DND-41 (cell line): Measurements from ENCODE around the gene PIK3AP1.

ENCODE experiments used
- CTCF ChIP-seq: IDR thresholded peaks from 2 replicates; pipeline ENCODE4 v1.5.1; 2012; ENCODE audit warnings: borderline replicate concordance, low read length, moderate library complexity, mild to moderate bottlenecking; ENCODE audit not compliant: poor library complexity, severe bottlenecking; ENCODE audit errors: extremely low read depth
- EZH2 ChIP-seq: IDR thresholded peaks from 3 replicates; pipeline ENCODE4 v1.6.1; 2012; ENCODE audit warnings: borderline replicate concordance, low read depth, mild to moderate bottlenecking, moderate library complexity, low read length, inconsistent platforms; ENCODE audit not compliant: severe bottlenecking

DNA sequence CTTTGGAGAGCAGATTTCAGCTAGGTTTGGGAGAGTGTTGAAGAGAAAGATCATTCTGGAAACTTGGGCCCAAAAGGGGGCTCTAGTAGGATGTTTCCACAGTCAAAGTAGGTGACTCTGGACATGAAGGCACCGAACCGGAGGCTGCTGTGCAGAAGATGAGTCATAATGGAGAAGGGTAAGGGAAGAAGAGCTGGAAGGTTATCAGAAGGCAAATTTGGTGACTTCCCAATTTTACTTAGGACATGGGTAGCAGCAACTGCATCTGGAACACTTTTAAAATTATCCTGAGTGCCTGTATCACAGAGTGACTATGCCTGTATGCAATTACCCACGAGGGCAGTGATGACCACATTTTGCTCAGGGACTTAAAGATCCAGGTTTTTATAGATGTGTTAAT lies 38.8 kb downstream of the PIK3AP1 start:
- no peak for TF ChIP-seq CTCF
- no peak for TF ChIP-seq EZH2
